T-helper 1 cell (primary cell): ENCODE measurements around the gene RAD51B.

Source experiments
- DNase-seq, 5 donors: peaks; one replicate each; pipeline ENCODE4 v3.0.0-alpha.2; 2012 to 2020

RAD51B gene

DNA sequence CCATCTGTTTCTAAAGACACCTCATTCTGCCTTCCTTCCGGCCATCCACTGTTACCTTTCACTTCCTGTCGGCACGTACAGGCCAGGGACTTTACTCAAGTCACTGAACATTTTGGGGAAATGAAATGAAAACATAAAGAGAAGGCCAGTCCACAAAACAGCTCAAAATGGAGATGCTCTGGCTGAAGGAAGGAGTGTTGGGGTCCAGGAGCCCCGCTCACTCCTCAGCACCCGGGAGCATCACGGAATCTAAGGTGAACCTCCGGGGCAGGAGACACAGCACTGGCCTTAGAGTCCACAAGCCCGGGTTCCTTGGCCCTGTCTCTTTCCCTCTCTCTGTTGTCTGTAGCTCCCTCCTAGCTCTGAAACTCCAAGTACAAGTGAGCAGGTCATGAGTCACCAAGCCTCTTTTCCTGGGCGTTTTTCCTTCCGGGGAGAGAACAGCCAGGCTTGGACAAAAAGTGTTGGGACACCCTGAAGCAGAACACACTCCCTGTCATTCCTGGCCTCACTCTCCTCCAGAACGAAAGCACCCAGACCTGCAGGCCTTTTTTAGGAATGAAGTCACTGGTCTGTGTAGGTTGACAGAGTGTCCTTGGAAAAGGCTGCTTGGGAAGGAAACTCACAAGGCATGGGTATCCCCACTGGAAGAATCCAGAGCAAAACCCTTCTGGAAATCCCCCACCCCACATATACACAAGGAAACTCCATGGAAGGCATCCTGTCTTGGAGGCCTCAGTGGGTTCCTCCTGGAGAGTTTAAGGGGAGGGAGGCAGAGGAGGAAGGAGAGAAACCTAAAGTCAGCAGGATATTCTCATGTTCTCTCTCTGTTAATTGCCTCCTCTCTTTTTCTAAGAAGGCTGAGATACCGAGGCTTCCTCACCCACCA is 728.0 kb downstream of the RAD51B start:
- DNase-seq: no peak

GRCh38 chr14:68548194-68549076 is 728.9 kb downstream of the RAD51B start:
- DNase-seq: no peak

DNA sequence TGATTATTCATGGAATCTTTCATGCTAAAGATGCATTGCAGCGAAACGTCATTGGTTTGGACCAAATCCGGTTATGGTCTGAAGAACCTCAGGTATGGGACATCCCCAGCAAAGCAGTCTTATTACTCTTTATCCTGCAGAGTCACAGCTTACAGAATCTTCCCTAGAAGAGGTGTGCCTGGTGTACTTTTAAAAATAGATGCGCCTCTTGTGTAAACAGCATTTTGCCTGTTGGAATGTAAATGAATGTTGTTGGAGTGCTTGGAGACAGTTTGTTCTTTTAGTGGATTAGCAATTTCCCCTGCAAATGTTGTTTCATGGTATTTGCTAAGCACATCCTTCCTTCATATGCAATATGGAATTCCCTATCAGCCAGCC is 730.7 kb downstream of the RAD51B start:
- DNase-seq: no peak

DNA sequence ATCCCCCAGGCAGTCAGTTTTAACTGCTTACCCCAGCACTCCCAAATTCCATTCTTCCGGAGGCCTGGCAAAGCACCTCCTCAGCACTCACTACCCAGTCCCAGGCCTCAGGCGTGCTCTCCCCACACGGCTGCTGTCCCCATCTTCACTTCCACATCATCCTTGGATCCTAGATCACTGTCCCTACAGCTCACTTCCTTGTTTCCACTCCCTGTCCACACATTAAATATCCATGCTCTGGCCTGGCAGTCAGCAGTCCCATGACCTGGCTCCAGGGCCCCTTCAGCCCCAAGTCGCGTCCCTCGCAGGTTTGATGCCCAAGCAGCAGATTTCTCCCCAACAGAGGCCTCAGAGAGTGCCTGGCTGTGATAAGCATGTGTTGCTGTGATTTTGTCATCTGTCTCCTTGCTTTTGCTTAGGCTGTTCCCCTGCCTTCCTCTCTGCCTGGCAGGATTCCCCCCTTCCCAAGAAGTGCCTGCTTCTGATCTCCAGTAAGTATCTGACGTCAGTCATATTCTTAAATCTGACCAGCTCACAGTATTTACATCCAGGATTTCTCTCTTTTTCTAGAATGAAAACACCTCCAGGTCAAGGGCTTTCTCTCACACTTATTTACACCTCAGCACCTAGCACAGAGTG is 731.6 kb downstream of the RAD51B start:
- no peak for DNase-seq

DNA sequence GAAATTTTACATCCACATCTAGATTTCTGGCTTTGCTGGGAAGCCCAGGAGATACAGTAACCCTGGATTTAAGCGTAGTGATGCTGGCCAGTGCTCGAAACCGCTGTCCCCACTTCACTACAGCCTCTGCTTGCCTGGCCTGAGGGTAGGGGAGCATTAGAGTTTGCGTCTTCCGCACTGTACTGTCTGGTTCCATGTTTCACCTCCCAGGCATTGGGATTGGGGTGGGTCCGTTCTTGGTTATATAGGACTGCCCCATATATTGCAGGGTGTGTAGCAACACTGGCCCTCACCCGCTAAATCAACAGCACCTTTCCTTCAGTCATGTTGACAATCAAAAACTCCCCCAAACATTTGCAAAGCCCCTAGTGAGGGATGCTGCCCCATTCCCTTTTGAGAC is 732.5 kb downstream of the RAD51B start:
- DNase-seq: no peak

DNA sequence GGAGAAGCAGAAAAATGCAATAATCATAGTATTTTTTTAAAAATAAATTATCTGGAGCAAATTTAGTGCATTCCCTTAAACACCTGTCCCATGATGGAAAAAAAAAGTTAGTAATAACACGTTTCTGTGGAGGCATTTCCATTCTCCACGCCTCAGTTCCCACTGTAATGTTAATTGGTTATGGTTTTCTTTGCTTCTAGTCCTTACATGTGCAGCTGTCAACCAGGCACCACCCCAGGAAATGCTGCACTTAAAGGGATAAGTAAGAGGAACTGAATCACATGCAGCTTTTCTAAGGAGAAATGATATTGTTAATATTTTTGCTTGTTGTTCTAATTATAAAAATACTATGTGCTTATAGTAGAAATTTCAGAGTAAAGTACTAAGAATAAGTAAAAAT is 733.0 kb downstream of the RAD51B start:
- DNase-seq: no peak

- DNase-seq: no peak
Observed at GRCh38 chr14:68553311-68553710, 733.7 kb downstream of the RAD51B start.

DNA sequence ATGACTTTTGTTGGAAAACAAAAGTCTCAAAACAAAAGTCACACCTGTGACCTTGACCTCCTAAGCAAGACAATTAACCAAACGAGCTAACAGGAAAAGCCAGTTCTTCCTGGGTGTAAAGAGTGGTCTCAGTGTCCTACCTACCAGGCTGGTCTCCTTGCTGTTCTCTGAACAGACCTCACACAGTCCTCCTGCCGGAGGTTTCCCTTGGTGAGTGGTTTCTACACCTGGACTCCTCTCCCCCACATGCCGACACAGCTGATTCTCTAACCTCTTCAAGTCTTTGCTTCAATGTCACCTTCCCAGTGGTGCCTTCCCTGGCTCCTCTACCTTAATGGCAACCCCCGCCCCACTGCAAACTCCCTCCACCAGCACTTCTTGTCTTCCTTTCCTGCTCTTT is 734.7 kb downstream of the RAD51B start:
- DNase-seq: no peak

- DNase-seq: no peak
Observed at GRCh38 chr14:68556253-68556652, 736.7 kb downstream of the RAD51B start.

DNA sequence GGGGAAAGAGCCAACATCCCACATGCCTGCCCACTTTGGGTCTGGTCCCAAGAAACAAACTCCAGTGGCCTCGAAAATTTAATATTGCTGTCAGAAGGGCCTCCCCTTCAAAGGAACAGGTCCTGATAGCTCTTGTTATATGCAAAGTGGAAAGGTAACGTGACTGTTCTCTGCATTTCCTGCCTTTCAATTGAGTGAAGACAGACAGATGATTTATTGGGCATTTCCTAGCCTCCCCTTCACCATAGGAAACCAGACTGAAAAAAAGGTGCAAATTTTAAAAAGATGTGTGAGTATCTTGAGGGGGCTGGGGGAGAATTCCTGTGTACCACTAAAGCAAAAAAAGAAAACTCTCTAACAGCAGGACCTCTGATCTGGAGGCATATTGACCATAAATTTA is 738.1 kb downstream of the RAD51B start:
- DNase-seq: no peak

DNA sequence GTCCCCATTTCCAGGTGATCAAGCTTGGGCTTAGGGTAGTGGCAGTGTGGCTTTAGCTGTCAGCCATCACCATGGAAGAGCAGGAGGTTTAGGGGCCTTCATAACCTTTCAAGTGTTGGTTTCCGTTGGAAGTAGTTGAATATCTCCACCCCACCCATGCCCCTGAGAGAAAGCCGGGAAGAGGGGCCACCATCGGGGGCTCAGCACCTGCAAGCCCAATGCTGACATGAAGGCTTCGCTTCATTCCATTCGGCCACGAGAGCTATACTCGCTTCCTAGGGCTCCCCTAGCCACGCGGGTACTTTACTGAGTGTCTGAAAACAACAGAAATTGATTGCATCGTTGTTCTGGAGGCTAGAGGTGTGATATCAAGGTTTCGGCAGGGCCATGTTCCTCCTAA is 738.5 kb downstream of the RAD51B start:
- no peak for DNase-seq

- DNase-seq: no peak
Observed at GRCh38 chr14:68559949-68560348, 740.4 kb downstream of the RAD51B start.

DNA sequence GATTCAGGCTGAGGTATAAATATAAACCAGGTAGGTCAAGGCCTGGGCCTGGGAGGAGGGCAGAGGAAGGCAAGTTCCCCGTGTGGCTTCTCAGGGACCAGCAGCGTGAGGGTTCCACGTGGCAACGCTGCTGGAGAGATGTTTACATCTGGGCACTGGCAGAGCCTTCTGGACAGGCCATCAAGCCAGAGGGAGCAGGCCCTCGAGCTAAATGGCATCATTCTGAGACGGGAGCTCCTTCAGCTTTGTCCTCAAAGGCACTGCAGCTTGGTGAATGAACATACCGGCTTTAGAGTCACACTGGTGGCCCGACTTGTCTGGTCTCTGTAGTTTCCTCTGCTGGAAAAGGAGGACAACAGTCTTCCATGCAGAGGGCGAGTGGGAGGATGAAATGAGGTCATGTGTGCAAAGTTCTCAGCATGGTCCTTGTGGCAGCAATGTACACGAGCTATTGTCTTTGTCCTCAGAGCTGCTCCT is 742.0 kb downstream of the RAD51B start:
- no peak for DNase-seq

DNA sequence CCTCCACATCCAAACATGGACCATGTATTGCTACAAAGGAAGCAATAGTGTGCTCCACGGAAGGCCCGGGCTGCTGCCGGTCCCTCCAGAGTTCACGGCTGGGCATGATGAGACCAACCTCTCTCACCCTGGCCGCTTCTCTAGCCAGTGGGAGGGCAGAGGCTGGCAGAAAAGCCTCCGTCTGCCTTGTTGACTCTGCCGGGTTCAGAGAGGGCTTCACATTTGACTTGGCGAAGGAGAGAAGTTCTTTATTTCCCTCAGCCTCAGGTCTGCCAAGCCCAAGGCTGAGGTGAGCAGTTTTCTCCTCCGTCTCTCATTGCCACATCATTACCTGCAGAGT is 743.3 kb downstream of the RAD51B start:
- no peak for DNase-seq

- DNase-seq: no peak
Observed at GRCh38 chr14:68563251-68564131, 743.9 kb downstream of the RAD51B start.

DNA sequence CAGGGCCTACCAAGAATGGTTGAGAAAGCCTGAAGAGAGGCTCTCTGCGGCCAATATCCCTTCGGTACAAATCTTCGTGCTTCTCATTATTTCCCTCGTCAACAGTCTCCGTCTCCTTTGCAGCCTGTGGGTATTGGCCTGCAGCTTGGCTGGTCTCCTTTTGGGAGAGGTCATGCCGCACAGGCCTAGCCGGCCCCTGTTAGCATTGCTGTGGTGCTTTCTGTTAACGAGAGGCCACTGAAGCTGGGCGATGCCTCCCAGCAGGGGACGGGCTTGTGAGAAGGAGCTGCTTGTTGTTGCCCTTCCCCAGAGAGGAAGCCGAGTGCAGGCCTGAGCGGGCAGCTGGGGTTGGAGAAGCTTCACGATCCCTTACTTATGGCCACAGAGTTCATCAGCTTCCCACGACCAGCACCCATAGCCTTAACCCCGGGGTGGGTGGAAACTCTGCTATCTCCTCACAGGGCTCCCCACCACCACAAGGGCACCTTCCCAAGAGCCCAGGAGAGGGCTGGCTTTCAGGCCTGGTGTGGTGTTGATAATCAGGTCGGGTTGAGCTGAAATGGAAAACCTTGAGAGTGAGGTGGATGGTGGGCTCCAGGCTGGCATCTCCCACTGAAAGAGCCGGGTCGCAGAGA is 744.7 kb downstream of the RAD51B start:
- DNase-seq: no peak

DNA sequence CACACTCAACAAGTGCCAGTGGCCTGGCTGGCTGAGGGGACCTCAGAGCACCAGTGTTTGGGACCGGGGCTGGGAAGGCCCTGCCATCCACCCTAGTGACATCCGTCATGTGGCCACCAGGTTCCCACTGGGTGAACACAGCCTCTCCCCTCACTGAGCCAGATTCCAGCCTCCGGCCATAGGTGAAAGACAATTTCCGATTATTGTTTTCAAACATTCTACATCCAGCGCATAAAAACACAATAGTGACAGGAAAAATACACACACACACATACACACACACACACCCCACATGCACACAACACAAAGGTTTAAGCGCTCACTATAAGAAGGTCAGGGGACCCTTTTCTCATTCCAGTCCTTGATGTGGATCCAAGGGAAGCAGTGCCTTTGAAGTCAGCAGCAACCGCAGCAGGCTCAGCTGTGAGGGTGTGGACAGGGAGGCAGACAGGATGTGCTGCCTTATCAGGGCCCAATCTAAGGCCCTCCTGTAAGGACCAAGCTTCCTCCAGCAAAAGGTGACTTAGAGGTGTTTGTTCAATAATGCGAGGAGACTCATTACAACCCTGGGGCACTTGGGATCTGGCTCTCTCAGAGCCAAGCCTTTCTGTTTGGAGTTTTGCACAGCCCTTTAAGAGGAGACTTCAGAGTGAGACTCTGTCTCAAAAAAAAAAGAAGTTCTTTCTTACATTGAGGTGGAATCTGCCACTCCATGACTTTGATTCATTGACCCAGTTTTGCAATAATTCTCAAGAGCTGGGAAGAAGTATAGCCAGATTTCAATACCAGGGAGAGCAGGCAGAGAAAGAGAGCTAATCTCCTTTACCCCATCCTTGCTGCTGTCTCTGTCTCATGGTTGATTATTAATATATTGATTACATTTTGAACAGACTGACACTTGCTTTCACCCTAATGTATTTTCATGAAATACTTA is 745.5 kb downstream of the RAD51B start:
- peak in 1 of 5 donors; percentile 27 for DNase-seq

- no peak for DNase-seq
Observed at GRCh38 chr14:68566075-68566474, 746.5 kb downstream of the RAD51B start.

GRCh38 chr14:68568907-68569897 is 749.6 kb downstream of the RAD51B start:
- no peak for DNase-seq
